HepG2 (cell line): Measurements from ENCODE around the gene OGFOD3. TPM values are rescaled to one million over a fixed set of nuclear protein-coding genes. Genes with fewer than 3 reads are reported as not detected.

ENCODE experiments used
- ARID3A ChIP-seq: IDR thresholded peaks from 2 replicates; pipeline ENCODE4 v1.6.1; 2012; ENCODE audit warnings: low read depth, low read length, improper control_type of control experiment
- BRD4 ChIP-seq: sonication (generic); formaldehyde crosslinking; IDR thresholded peaks from 2 replicates; pipeline ENCODE4 v1.4.0; 2020; ENCODE audit warnings: missing genetic modification reagents
- E2F5 ChIP-seq: sonication (generic); formaldehyde crosslinking; conservative IDR thresholded peaks from 2 replicates; pipeline ENCODE4 v1.4.0; 2020; ENCODE audit warnings: missing genetic modification reagents
- GATA4 ChIP-seq: sonication (generic); IDR thresholded peaks from 2 replicates; pipeline ENCODE4 v1.6.1; 2016; ENCODE audit warnings: antibody characterized with exemption, low read depth, borderline replicate concordance
- HNF4G ChIP-seq, 2 experiments: sonication (generic) in 1 of 2; formaldehyde crosslinking in 1 of 2; IDR thresholded peaks; 2 replicates each; pipeline versions ENCODE4 v1.4.0 to v1.6.1; 2011 to 2020; ENCODE audit warnings: borderline replicate concordance in 2 of 2, low read depth in 2 of 2, mild to moderate bottlenecking in 2 of 2, low read length in 1 of 2, missing genetic modification reagents in 1 of 2, moderate library complexity in 1 of 2
- MED13 ChIP-seq: sonication (generic); formaldehyde crosslinking; IDR thresholded peaks from 2 replicates; pipeline ENCODE4 v1.5.0; 2020; ENCODE audit warnings: missing genetic modification reagents
- MEIS1 ChIP-seq: sonication (generic); formaldehyde crosslinking; IDR thresholded peaks from 2 replicates; pipeline ENCODE4 v1.9.0; 2021; ENCODE audit warnings: mild to moderate bottlenecking, missing genetic modification reagents, moderate library complexity, borderline replicate concordance
- NCOA2 ChIP-seq: sonication (generic); formaldehyde crosslinking; IDR thresholded peaks from 2 replicates; pipeline ENCODE4 v1.8.0; 2022; ENCODE audit warnings: inconsistent platforms
- NR2F1 ChIP-seq, 2 experiments: fragments of 450-650 bp in 1 of 2; formaldehyde crosslinking in 1 of 2; IDR thresholded peaks; 2 replicates each; pipeline versions ENCODE4 v1.5.0 to v1.6.1; 2016 to 2020; ENCODE audit warnings: mild to moderate bottlenecking in 1 of 2, missing compliant biosample characterization in 1 of 2, missing genetic modification reagents in 1 of 2, moderate library complexity in 1 of 2
- RAD51 ChIP-seq: fragments of 450-650 bp; IDR thresholded peaks from 2 replicates; pipeline ENCODE4 v1.6.1; 2016; ENCODE audit warnings: borderline replicate concordance
- RXRB ChIP-seq: IDR thresholded peaks from 2 replicates; pipeline ENCODE4 v1.6.1; 2016; ENCODE audit warnings: borderline replicate concordance, missing genetic modification reagents, missing compliant biosample characterization
- SKI ChIP-seq: fragments of 450-650 bp; IDR thresholded peaks from one replicate; pipeline ENCODE4 v1.6.1; 2018; ENCODE audit warnings: mild to moderate bottlenecking; ENCODE audit not compliant: partially characterized antibody
- TBP ChIP-seq: sonication (generic); formaldehyde crosslinking; IDR thresholded peaks from 2 replicates; pipeline ENCODE4 v1.5.0; 2020; ENCODE audit warnings: missing genetic modification reagents
- TFDP2 ChIP-seq: sonication (generic); formaldehyde crosslinking; IDR thresholded peaks from 2 replicates; pipeline ENCODE4 v1.4.0; 2020; ENCODE audit warnings: missing genetic modification reagents
- ZBTB49 ChIP-seq: sonication (generic); formaldehyde crosslinking; IDR thresholded peaks from 2 replicates; pipeline ENCODE4 v1.4.0; 2020; ENCODE audit warnings: missing genetic modification reagents, borderline replicate concordance
- ZEB1 ChIP-seq: IDR thresholded peaks from 2 replicates; pipeline ENCODE4 v1.6.1; 2012; ENCODE audit warnings: mild to moderate bottlenecking, low read depth, inconsistent platforms; ENCODE audit not compliant: insufficient replicate concordance
- ZNF564 ChIP-seq: sonication (generic); formaldehyde crosslinking; IDR thresholded peaks from 2 replicates; pipeline ENCODE4 v1.8.1; 2023; ENCODE audit warnings: mild to moderate bottlenecking, missing genetic modification reagents
- ZNF740 ChIP-seq: sonication (generic); formaldehyde crosslinking; IDR thresholded peaks from 2 replicates; pipeline ENCODE4 v1.4.0; 2020; ENCODE audit warnings: missing genetic modification reagents
- ZNF850 ChIP-seq: sonication (generic); formaldehyde crosslinking; conservative IDR thresholded peaks from 2 replicates; pipeline ENCODE4 v1.9.0; 2021; ENCODE audit warnings: mild to moderate bottlenecking, missing genetic modification reagents
- ZSCAN22 ChIP-seq: sonication (generic); formaldehyde crosslinking; IDR thresholded peaks from 2 replicates; pipeline ENCODE4 v1.4.0; 2020; ENCODE audit warnings: mild to moderate bottlenecking, missing genetic modification reagents
- polyA plus RNA-seq, 8 experiments: library from polyadenylated mRNA; depleted of rRNA in 3 of 8; stranded (reverse) in 7 of 8; unstranded in 1 of 8; fragments of >200 nt; fragmentation: Illumina TruSeq in 4 of 8; extraction: Trizol in 4 of 8; gene quantifications; 2 replicates each; pipeline versions ENCODE4 v1.2.1 to v1.2.3, GENCODE V29; 2011 to 2016; ENCODE audit warnings: low read depth in 4 of 8, missing spikeins in 1 of 8, mixed read lengths in 1 of 8; ENCODE audit not compliant: insufficient read depth in 1 of 8
- total RNA-seq, 5 experiments: library from RNA; depleted of rRNA; stranded (reverse); fragments of >200 nt; fragmentation: Illumina TruSeq; extraction: Trizol; gene quantifications; 2 replicates each; pipeline ENCODE4 v1.2.3, GENCODE V29; 2016; ENCODE audit warnings: low read depth in 1 of 5
- TF ChIP-seq, protein P1 (sequence below): IDR thresholded peaks from 2 replicates; pipeline ENCODE4 v1.6.1; 2016; ENCODE audit warnings: low read depth, control low read depth

The OGFOD3 gene
- total and polyA plus RNA-seq, 2 of the 13 experiments (the other 11 are each of a cell fraction or from before 2014, with no cell fraction given): 40.0 to 42.1 TPM

GRCh38 chr17:82384730-82385481, 33.5 kb downstream of the OGFOD3 start (continued):
- TF ChIP-seq ZBTB49 (CRISPR knock-in tag) (no peak), ZSCAN22 (CRISPR knock-in tag) (no peak), ZNF850 (CRISPR knock-in tag) (no peak), ZNF564 (CRISPR knock-in tag) (no peak), ZNF740 (CRISPR knock-in tag) (no peak), RXRB (CRISPR knock-in tag) (peak; percentile 98), NR2F1 (CRISPR knock-in tag; IDR thresholded peaks at IDR 0.05) (peak; percentile 54 to 70; a peak in 3 of 4 replicates), SKI (peak; percentile 99), BRD4 (CRISPR knock-in tag) (no peak), TBP (no peak), MEIS1 (peak; percentile 47; the same call in 1 of the 2 replicates), HNF4G (IDR thresholded peaks at IDR 0.05; ENCODE audit: borderline replicate concordance, low read depth, low read length) (no peak), HNF4G (CRISPR knock-in tag; IDR thresholded peaks at IDR 0.05; ENCODE audit: borderline replicate concordance, low read depth) (no peak), ARID3A (no peak), MED13 (CRISPR knock-in tag) (peak; percentile 50; the same call in 1 of the 2 replicates), TFDP2 (CRISPR knock-in tag) (peak; percentile 26; the same call in 1 of the 2 replicates), RAD51 (no peak), ZEB1 (peak; percentile 25), E2F5 (no peak), NCOA2 (no peak), GATA4 (no peak)
- TF ChIP-seq, protein P1, sequence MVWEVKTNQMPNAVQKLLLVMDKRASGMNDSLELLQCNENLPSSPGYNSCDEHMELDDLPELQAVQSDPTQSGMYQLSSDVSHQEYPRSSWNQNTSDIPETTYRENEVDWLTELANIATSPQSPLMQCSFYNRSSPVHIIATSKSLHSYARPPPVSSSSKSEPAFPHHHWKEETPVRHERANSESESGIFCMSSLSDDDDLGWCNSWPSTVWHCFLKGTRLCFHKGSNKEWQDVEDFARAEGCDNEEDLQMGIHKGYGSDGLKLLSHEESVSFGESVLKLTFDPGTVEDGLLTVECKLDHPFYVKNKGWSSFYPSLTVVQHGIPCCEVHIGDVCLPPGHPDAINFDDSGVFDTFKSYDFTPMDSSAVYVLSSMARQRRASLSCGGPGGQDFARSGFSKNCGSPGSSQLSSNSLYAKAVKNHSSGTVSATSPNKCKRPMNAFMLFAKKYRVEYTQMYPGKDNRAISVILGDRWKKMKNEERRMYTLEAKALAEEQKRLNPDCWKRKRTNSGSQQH: no peak
